Small intestine (tissue), 7 donors: ENCODE measurements around the gene CGN. TPM values are rescaled to one million over a fixed set of nuclear protein-coding genes. Genes with fewer than 3 reads are reported as not detected.
A peak's percentile ranks its signal among the peaks of the same experiment; 100 is the strongest.

Source experiments
- DNase-seq, 2 donors: peaks; one replicate each; pipeline versions ENCODE4 v3.0.0 to v3.0.0-alpha.2; 2013
- FAIRE-seq: peaks from 2 replicates; lab custom pipeline; 2012; peaks lifted over from hg19 to GRCh38; lab: Jason Lieb, UNC
- H3K27ac ChIP-seq, 3 donors: one replicate each; pipeline ENCODE4 v1.5.1; 2013; ENCODE audit warnings: low read length in 2 of 3, mild to moderate bottlenecking in 2 of 3, control low read depth in 1 of 3, inconsistent platforms in 1 of 3, low read depth in 1 of 3, moderate library complexity in 1 of 3
- H3K27me3 ChIP-seq, 3 donors: one replicate each; pipeline ENCODE4 v1.6.1; 2013; ENCODE audit warnings: low read length in 3 of 3, inconsistent platforms in 1 of 3; ENCODE audit not compliant: control insufficient read depth in 3 of 3, insufficient read depth in 3 of 3
- H3K36me3 ChIP-seq, 3 donors: one replicate each; pipeline ENCODE4 v1.6.1; 2013; ENCODE audit warnings: low read length in 3 of 3, inconsistent platforms in 1 of 3, low read depth in 1 of 3, mild to moderate bottlenecking in 1 of 3, moderate library complexity in 1 of 3; ENCODE audit not compliant: control insufficient read depth in 3 of 3, insufficient read depth in 2 of 3
- H3K4me1 ChIP-seq, 3 donors: one replicate each; pipeline ENCODE4 v1.6.1; 2013; ENCODE audit warnings: low read length in 2 of 3, inconsistent platforms in 1 of 3, low read depth in 1 of 3, mild to moderate bottlenecking in 1 of 3, moderate library complexity in 1 of 3; ENCODE audit not compliant: control insufficient read depth in 3 of 3, insufficient read depth in 2 of 3
- H3K4me3 ChIP-seq, 3 donors: one replicate each; pipeline ENCODE4 v1.5.1; 2013; ENCODE audit warnings: low read length in 3 of 3, control low read depth in 1 of 3, inconsistent platforms in 1 of 3, low read depth in 1 of 3, mild to moderate bottlenecking in 1 of 3, moderate library complexity in 1 of 3
- H3K9me3 ChIP-seq, 2 donors: one replicate each; pipeline ENCODE4 v1.6.1; 2013; ENCODE audit warnings: low read depth in 1 of 2, low read length in 1 of 2; ENCODE audit not compliant: control insufficient read depth in 2 of 2, insufficient read depth in 1 of 2
- WGBS, 3 donors: extraction: QIAGEN DNeasy Blood & Tissue Kit; methylation state at CpG; one replicate each; pipeline ENCODE4 v1.1.7; 2013; 5-methylcytosine and 5-hydroxymethylcytosine counted together
- polyA plus RNA-seq, 4 donors: library from polyadenylated mRNA; stranded (reverse) in 3 of 4; unstranded in 1 of 4; fragments of 200-250 nt in 3 of 4; fragments of 120-200 nt in 1 of 4; gene quantifications; one replicate each; pipeline versions ENCODE4 v1.2.1 to v1.2.3, GENCODE V29; 2013
- donor health status: healthy with polysubstance abuse.
- donor health status: control.
- donor health status: control.
- donor health status: Bipolar disorder and iron deficiency.
- donor health status: healthy.

Gene CGN
- polyA plus RNA-seq, 4 donors = 33.5 to 286 (median 211) TPM

DNA sequence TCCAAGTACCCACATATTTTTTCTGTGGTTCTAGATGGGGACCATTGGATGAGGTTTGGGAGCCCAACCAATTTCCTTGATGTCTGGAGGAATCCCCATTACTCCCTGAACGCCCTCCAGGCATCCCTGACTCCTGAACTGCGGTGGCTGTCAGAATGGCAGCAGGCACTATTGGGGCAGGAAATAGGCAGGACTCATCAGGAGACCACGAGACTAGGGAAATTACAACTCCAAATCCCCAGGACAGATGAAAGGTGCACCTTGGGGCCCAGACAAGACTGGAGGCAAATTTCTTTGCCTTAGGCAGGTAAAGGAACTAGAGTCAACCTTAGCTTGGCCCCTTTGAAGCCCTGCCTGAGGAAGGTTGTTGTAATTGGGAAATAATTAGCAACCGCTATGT is 1.1 kb downstream of the CGN start:
- Histone ChIP-seq H3K27me3 (no peaks in the 10 kb centered on the region), H3K36me3 (peaks cover 0 to 13% (median 0%) of the 10 kb centered on the region in 3 donors), H3K9me3 (peaks cover 0 to 2% of the 10 kb centered on the region in 2 donors), H3K27ac (peak overlapping the region; percentile 93 to 94 (median 94)), H3K4me3 (peak overlapping the region; percentile 60 to 80 (median 79)), H3K4me1 (peaks cover 0 to 50% (median 0%) of the 10 kb centered on the region in 3 donors)
- 17 to 42% (median 21%) methylated on average over 4 of the region's 4 CpGs for WGBS, 3 donors
- peak; percentile 40 to 43 for DNase-seq
- no peak for FAIRE-seq

DNA sequence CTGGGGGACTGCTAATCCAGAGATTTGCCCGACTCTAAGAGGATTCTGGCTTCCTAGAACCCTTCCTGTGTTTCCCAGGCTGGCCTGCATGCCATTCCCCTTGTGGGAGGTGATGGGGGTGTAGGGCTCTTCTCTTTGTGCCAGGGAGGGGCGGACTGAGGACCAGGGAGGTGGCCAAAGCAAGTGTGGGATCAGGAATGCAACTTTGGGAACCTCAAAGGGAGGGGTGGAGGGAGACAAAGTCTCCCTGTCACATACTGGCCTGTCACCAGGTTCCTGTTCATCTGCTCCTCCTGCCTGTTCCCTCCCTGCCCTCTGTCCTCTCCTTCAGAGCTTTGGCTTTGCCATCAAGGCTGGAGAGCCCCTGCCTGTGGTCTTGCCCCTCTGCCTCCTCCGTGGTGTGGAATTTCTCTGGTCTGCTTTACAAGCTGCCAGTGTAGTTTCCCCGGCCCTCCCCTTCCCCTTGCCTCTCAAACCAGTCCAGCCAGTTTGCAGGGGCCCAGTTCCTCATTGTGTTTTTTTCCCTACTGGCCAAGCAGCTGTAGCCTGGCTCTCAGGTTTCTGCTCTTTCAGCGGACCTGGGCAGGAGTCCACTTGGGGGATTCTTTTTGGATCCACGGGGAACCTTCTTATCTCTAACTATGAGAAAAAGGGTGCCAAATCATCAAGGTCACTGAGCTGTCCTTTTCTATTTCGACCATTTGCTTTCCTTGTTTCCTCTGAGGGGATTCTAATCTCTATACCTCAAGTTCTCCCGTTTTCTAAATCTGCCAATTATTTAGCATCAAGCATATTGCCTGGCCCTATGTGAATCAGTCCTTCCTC is 1.8 kb downstream of the CGN start:
- Histone ChIP-seq H3K4me1 (peaks cover 0 to 50% (median 0%) of the 10 kb centered on the region in 3 donors), H3K36me3 (peaks cover 0 to 17% (median 0%) of the 10 kb centered on the region in 3 donors), H3K4me3 (peak overlapping the region in 2 of 3 donors; percentile 79 to 80), H3K9me3 (peaks cover 0 to 2% of the 10 kb centered on the region in 2 donors), H3K27me3 (no peaks in the 10 kb centered on the region), H3K27ac (peak overlapping the region; percentile 93 to 94 (median 94))
- FAIRE-seq (no peak), DNase-seq (peak; percentile 80 to 93)
- WGBS, 3 donors = 11 to 40% (median 19%) methylated on average over 8 of the region's 8 CpGs

DNA sequence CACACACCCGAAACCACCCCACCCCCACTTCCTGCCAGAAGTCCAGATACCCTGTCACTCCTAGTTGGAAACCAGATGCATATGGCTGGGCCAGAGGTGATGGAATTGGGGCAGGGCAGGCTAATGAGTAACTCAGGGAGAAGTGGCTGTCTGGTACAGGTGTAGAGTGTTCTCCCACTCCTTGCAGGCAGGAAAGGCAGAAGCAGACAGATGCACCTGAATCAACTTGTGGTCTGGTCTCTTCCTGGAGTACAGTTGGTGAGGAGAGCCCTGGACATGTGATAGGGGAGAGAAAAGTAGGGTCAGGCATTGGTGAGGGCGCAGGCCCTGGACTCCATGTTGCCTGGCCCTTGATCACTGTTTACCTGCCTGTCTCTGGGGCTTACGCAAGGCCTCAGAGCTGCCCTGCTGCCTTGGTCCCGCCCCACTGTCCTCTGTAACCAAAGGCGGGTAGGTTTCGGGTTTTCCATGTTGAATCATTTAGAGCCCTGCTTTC is 2.5 kb downstream of the CGN start:
- Histone ChIP-seq H3K9me3 (peaks cover 0 to 2% of the 10 kb centered on the region in 2 donors), H3K36me3 (peaks cover 0 to 22% (median under 1%) of the 10 kb centered on the region in 3 donors), H3K4me1 (peaks cover 0 to 50% (median 0%) of the 10 kb centered on the region in 3 donors), H3K4me3 (peak overlapping the region in 2 of 3 donors; percentile 22 to 80), H3K27me3 (no peaks in the 10 kb centered on the region), H3K27ac (peak overlapping the region; percentile 93 to 94 (median 94))
- DNase-seq (peak; percentile 96 to 98), FAIRE-seq (no peak)
- WGBS, 3 donors = 14 to 50% (median 33%) methylated on average over 6 of the region's 6 CpGs

DNA sequence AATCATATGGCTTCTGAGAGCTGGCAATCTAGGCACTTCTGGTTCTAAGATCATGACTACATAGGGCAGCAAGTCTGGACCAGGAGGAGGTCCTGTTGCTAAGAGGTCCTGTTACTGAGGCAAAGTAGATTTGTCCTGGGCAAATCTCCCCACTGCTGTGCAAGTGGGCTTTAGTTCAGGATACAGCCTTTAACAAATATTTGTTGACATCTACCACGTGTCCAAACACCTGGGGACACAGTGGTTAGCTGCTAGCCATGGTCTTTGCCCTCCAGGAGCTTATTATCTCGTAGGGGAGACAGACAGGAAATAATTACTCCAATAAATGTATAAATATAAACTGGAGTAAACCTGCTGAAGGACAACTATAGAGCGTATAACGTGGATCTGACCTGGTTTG is 3.2 kb downstream of the CGN start:
- no peaks in the 10 kb centered on the region for H3K27me3 ChIP-seq
- DNase-seq (peak; percentile 83 to 89), FAIRE-seq (no peak)
- peaks cover 0 to 29% (median 5%) of the 10 kb centered on the region in 3 donors for H3K36me3 ChIP-seq
- H3K9me3 ChIP-seq = no peaks in the 10 kb centered on the region
- peak overlapping the region; percentile 93 to 94 (median 94) for H3K27ac ChIP-seq
- WGBS, 3 donors = 9 to 55% (median 27%) methylated on average over 4 of the region's 4 CpGs
- peaks cover 0 to 51% (median 0%) of the 10 kb centered on the region in 3 donors for H3K4me1 ChIP-seq
- peak overlapping the region in 2 of 3 donors; percentile 22 to 80 for H3K4me3 ChIP-seq

DNA sequence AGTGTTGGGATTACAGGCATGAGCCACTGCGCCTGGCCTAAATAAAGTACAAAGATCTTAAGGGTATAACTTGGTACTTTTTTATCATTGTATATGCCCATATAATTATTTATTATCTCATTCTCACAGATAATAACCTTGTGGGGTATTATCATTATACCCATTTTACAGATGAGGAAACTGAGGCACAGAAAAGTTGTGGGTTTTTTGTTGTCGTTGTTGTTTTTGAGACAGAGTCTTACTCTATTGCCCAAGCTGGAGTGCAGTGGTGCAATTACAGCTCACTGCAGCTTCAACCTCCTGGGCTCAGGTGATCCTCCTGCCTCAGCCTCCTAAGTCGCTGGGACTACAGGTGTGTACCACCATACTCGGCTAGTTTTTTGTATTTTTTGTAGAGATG is 4.1 kb downstream of the CGN start:
- DNase-seq = no peak
- WGBS, 3 donors = 83 to 89% (median 87%) methylated on average over 4 of the region's 4 CpGs
- Histone ChIP-seq H3K9me3 (no peaks in the 10 kb centered on the region), H3K4me1 (peaks cover 0 to 45% (median 0%) of the 10 kb centered on the region in 3 donors), H3K27me3 (no peaks in the 10 kb centered on the region), H3K27ac (peak overlapping the region in 1 of 3 donors; percentile 94), H3K4me3 (peak overlapping the region in 1 of 3 donors; percentile 3), H3K36me3 (peaks cover 0 to 38% (median 8%) of the 10 kb centered on the region in 3 donors)
- FAIRE-seq = no peak

DNA sequence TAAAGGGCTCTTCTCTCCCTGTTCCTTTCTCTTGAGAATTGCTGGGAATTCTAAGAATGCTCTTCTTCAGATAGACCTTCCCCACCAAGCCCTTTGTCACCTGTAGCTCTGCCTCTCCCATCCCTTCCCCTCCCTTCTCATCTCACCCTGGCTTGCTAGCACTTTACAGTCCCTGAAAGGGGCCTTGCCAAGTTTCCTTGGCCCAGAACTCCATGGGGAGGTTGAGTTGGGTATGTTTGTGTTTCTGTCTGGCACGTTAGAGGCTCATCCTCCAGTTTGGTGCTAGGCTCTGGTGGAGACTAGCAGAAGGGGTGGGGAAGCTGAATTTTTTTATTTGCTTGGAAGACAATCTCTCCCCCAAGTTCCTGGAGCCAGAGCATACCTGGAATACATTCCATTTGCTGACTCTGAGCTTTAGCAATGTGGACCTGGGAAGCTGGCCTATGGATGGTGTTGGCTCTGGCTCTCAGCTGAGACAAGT is 4.9 kb downstream of the CGN start:
- peak in 1 of 2 donors; percentile 59 for DNase-seq
- WGBS, 3 donors = 19 to 48% (median 33%) methylated on average over 1 of the region's 1 CpG
- Histone ChIP-seq H3K27me3 (no peaks in the 10 kb centered on the region), H3K27ac (peak overlapping the region in 1 of 3 donors; percentile 94), H3K36me3 (peaks cover 0 to 42% (median 11%) of the 10 kb centered on the region in 3 donors), H3K9me3 (no peaks in the 10 kb centered on the region), H3K4me3 (no peak overlapping the region), H3K4me1 (peaks cover 0 to 43% (median 0%) of the 10 kb centered on the region in 3 donors)
- FAIRE-seq = no peak

DNA sequence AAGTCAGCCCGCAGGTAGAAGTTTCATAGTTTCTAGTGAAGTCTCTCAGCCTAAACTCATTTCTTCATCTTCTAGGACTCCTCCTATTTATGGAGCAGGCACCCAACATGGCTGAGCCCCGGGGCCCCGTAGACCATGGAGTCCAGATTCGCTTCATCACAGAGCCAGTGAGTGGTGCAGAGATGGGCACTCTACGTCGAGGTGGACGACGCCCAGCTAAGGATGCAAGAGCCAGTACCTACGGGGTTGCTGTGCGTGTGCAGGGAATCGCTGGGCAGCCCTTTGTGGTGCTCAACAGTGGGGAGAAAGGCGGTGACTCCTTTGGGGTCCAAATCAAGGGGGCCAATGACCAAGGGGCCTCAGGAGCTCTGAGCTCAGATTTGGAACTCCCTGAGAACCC is 7.2 kb downstream of the CGN start:
- 93 to 95% (median 93%) methylated on average over 12 of the region's 12 CpGs for WGBS, 3 donors
- H3K27me3 ChIP-seq = no peaks in the 10 kb centered on the region
- H3K4me1 ChIP-seq = peaks cover 0 to 46% (median 0%) of the 10 kb centered on the region in 3 donors
- DNase-seq (no peak), FAIRE-seq (no peak)
- no peak overlapping the region for H3K27ac ChIP-seq
- H3K36me3 ChIP-seq = peaks cover 0 to 57% (median 14%) of the 10 kb centered on the region in 3 donors
- no peak overlapping the region for H3K4me3 ChIP-seq
- H3K9me3 ChIP-seq = no peaks in the 10 kb centered on the region

DNA sequence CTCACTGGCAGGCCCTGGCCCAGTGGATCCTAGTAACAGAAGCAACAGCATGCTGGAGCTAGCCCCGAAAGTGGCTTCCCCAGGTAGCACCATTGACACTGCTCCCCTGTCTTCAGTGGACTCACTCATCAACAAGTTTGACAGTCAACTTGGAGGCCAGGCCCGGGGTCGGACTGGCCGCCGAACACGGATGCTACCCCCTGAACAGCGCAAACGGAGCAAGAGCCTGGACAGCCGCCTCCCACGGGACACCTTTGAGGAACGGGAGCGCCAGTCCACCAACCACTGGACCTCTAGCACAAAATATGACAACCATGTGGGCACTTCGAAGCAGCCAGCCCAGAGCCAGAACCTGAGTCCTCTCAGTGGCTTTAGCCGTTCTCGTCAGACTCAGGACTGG is 7.7 kb downstream of the CGN start:
- H3K27ac ChIP-seq = no peak overlapping the region
- no peak overlapping the region for H3K4me3 ChIP-seq
- H3K27me3 ChIP-seq = no peaks in the 10 kb centered on the region
- 96 to 97% (median 96%) methylated on average over 15 of the region's 15 CpGs for WGBS, 3 donors
- DNase-seq (no peak), FAIRE-seq (no peak)
- no peaks in the 10 kb centered on the region for H3K9me3 ChIP-seq
- peaks cover 0 to 46% (median 0%) of the 10 kb centered on the region in 3 donors for H3K4me1 ChIP-seq
- peaks cover 0 to 61% (median 14%) of the 10 kb centered on the region in 3 donors for H3K36me3 ChIP-seq
